Glutamatergic neuron (in vitro differentiated cells): Measurements from ENCODE around the gene CFAP65. TPM values are rescaled to one million over a fixed set of nuclear protein-coding genes. Genes with fewer than 3 reads are reported as not detected.

Source experiments
- DNase-seq: peaks from one replicate; pipeline ENCODE4 v3.0.0; 2022
- H3K27ac Mint-ChIP-seq: one replicate; pipeline ENCODE4 v1.8.0; 2020; ENCODE audit warnings: mild to moderate bottlenecking, mixed read lengths, inconsistent platforms; ENCODE audit not compliant: unreplicated experiment
- H3K27me3 Mint-ChIP-seq: one replicate; pipeline ENCODE4 v1.8.0; 2020; ENCODE audit warnings: mild to moderate bottlenecking, moderate library complexity, mixed read lengths, inconsistent platforms; ENCODE audit not compliant: unreplicated experiment
- H3K36me3 Mint-ChIP-seq: one replicate; pipeline ENCODE4 v1.8.0; 2020; ENCODE audit warnings: mild to moderate bottlenecking, mixed read lengths, inconsistent platforms; ENCODE audit not compliant: unreplicated experiment
- H3K4me1 Mint-ChIP-seq: one replicate; pipeline ENCODE4 v1.8.0; 2020; ENCODE audit warnings: mild to moderate bottlenecking, low read depth, mixed read lengths, inconsistent platforms; ENCODE audit not compliant: unreplicated experiment
- H3K4me3 Mint-ChIP-seq: one replicate; pipeline ENCODE4 v1.8.0; 2020; ENCODE audit warnings: mild to moderate bottlenecking, mixed read lengths, inconsistent platforms; ENCODE audit not compliant: unreplicated experiment
- H3K9me3 Mint-ChIP-seq: one replicate; pipeline ENCODE4 v1.8.0; 2020; ENCODE audit warnings: mild to moderate bottlenecking, moderate library complexity, mixed read lengths, inconsistent platforms; ENCODE audit not compliant: unreplicated experiment
- total RNA-seq: library from RNA; stranded (reverse); fragmentation: NEBNext Ultra II Directional; extraction: Animal tissue kit (Norgen Biotek cat#: 25700); gene quantifications from one replicate; pipeline ENCODE4 v1.2.1, GENCODE V29; 2021; ENCODE audit not compliant: unreplicated experiment
- TF ChIP-seq, protein P1 (sequence below): fragments of 200-600 bp; sonication (generic); IDR thresholded peaks from one replicate; pipeline ENCODE4 v1.5.0; 2021; ENCODE audit not compliant: partially characterized antibody, unreplicated experiment

Gene CFAP65
- total RNA-seq, 1 donor from 2014 or later, result 1.1 TPM

DNA sequence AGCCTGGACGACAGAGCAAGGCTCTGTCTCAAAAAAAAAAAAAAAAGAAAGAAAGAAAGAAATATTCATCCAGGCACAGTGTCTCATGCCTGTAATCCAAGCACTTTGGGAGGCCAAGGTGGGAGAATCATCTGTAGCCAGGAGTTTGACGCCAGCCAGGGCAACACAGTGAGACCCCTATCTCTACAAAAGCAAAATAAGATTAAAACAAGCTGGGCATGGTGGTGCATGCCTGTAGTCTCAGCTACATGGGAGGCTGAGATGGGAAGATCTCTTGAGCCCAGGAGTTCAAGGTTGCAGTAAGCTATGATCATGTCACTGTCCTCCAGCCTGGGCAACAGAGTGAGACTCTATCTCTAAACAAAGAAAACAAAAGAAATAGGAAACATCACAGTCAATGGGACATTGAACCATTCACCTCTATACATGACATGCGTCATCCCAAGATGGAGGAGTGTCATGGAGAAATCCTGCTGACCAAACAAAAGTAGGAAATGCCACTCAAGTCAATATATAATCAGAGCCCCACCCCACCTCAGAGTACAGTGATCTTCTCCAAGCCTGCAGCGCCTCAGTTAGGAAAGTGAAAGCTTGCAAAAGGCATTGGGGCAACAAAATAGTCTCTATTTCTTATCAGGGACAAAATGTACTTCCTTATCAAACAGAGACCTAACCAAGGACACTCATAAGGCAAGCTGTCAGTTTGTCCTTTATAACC lies 66.1 kb downstream of the CFAP65 start:
- Mint-ChIP-seq H3K36me3 (no peaks in the 10 kb centered on the region), H3K4me1 (peaks cover 4% of the 10 kb centered on the region), H3K9me3 (no peaks in the 10 kb centered on the region), H3K4me3 (no peak overlapping the region), H3K27ac (no peak overlapping the region), H3K27me3 (peaks cover 5% of the 10 kb centered on the region)
- TF ChIP-seq, protein P1, sequence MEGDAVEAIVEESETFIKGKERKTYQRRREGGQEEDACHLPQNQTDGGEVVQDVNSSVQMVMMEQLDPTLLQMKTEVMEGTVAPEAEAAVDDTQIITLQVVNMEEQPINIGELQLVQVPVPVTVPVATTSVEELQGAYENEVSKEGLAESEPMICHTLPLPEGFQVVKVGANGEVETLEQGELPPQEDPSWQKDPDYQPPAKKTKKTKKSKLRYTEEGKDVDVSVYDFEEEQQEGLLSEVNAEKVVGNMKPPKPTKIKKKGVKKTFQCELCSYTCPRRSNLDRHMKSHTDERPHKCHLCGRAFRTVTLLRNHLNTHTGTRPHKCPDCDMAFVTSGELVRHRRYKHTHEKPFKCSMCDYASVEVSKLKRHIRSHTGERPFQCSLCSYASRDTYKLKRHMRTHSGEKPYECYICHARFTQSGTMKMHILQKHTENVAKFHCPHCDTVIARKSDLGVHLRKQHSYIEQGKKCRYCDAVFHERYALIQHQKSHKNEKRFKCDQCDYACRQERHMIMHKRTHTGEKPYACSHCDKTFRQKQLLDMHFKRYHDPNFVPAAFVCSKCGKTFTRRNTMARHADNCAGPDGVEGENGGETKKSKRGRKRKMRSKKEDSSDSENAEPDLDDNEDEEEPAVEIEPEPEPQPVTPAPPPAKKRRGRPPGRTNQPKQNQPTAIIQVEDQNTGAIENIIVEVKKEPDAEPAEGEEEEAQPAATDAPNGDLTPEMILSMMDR, result no peak
- no peak for DNase-seq

DNA sequence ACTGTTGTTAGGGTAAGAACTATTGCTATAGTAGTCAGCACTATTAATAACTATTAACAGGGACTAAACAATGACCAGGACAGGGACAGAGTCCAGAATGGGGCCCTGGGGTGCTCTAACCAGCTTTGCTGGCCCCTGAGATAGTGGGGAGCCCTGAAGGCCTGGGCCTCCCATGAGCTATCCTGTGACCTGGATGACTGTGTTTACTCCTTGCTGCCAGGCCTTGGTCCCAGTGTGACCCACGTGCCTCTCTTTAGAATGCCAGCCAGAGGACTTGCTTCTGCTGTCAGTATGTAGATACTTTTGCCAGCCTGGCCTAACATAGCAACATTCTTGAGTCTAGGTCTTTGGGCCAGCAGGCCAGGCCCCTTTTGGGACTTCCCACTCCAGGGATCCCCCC lies 70.4 kb downstream of the CFAP65 start:
- Mint-ChIP-seq H3K4me3 (no peak overlapping the region), H3K4me1 (peaks cover 7% of the 10 kb centered on the region), H3K27me3 (peaks cover 9% of the 10 kb centered on the region), H3K27ac (no peak overlapping the region), H3K9me3 (no peaks in the 10 kb centered on the region), H3K36me3 (no peaks in the 10 kb centered on the region)
- TF ChIP-seq, protein P1, result no peak
- no peak for DNase-seq

DNA sequence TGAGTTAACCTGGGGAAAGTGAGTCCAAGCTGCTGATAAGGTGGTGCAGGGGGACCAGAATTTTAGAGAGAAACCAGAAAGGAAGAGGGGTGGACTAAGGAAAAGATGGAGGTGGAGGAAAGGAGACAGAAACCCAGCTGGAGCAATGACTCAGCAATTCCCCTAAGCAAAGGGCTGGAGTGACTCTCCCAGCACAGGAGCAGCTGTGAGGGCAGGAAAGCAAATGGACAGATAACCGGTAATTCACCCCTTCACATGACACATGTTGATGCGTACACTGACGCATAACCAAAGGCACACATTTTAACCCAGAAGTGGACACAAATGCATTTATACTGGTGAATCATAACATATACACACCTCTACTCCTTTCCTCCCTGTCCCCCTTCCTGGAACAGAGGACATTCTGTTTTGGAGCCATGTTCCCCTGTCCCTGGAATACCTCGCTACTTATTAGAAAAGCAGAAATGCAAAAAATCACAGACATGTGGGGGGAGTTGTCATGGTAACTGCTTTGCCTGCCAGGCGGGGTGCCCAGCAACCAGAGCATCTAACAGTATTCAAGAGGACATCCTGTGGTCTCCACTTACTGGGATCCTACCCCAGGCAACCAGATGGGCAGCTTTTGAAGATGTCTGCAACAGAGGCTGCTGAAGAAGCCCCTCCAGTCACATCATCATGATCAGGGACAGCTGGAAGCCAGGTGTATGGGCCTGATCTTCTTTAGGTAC lies 77.1 kb downstream of the CFAP65 start:
- Mint-ChIP-seq H3K4me1 (peaks cover 22% of the 10 kb centered on the region), H3K27ac (peak overlapping the region; percentile 96), H3K4me3 (peak overlapping the region; percentile 100), H3K27me3 (peaks cover 17% of the 10 kb centered on the region), H3K36me3 (peaks cover 6% of the 10 kb centered on the region), H3K9me3 (peaks cover 15% of the 10 kb centered on the region)
- DNase-seq, result peak; percentile 44
- TF ChIP-seq, protein P1, result no peak

DNA sequence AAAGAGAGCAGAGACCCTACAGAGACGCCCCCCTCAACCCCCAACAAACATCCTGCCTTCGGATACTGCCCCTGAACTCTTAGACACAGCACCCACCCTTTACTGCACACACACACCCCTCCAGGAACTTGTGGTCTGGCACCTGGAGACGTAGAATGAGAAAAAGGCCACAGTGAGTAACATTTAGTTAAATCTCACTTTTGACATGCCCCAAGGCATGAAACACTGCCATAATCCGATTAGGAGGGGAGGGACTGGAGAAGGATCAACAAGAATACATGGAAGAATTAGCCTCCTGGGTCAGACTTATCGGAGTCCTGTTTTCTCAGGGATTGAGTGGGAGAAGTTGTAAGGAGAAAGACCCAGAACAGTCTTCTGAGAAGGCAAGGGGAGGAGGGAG lies 77.7 kb downstream of the CFAP65 start:
- Mint-ChIP-seq H3K9me3 (peaks cover 19% of the 10 kb centered on the region), H3K27me3 (peaks cover 19% of the 10 kb centered on the region)
- TF ChIP-seq, protein P1, result no peak

DNA sequence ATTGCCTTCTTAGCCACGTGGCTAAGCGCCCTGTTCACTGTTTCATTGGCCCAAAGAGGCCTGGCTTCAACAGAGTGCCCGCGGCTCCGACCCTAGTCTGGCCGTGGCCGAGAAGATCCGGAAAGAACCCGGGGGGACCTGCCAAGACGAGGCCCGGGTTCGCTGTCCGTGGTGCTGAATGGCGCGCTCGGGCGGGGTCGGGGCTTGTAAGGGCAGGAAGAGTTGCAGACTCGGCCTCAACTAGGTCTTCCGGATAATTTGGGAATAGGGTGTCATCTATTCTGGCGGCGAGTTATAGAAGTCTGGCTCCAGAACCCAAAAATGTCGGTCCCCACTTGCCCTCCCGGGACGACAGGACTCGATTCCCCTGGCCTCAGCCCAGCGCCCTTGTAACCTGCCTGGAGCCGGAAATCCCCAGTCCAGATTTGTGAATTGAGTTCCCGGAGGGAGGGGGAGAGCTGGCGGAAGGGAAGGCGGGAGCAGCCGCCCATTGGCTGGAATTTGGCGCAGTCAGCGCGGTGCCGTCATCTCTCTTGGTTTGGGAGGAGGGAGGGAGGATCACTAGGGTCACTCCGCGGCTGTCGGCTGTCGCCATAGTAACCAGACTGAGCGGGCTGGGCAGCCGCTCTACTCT lies 78.3 kb downstream of the CFAP65 start:
- H3K9me3 Mint-ChIP-seq, result peaks cover 19% of the 10 kb centered on the region
- peaks cover 20% of the 10 kb centered on the region for H3K27me3 Mint-ChIP-seq
- peak; percentile 94 for DNase-seq
- peaks cover 22% of the 10 kb centered on the region for H3K4me1 Mint-ChIP-seq
- TF ChIP-seq, protein P1, result no peak
- H3K27ac Mint-ChIP-seq, result peak overlapping the region; percentile 96
- peaks cover 6% of the 10 kb centered on the region for H3K36me3 Mint-ChIP-seq
- H3K4me3 Mint-ChIP-seq, result peak overlapping the region; percentile 100

More for the DNA sequence above, 77.7 kb downstream of the CFAP65 start:
- peaks cover 22% of the 10 kb centered on the region for H3K4me1 Mint-ChIP-seq
- peaks cover 6% of the 10 kb centered on the region for H3K36me3 Mint-ChIP-seq
- peak overlapping the region; percentile 100 for H3K4me3 Mint-ChIP-seq
- no peak for DNase-seq
- H3K27ac Mint-ChIP-seq, result peak overlapping the region; percentile 96
